Activated T-helper 1 cell treated with anti-CD3 and anti-CD28 coated beads, Interleukin-2, amount 50 U/mL, for 16 hours (primary cell): ENCODE data around the gene RFT1.
A peak's percentile ranks its signal among the peaks of the same experiment; 100 is the strongest.
"Not testable (repeated sequence)": the region's sequence is repeated elsewhere in the genome, so short reads cannot be mapped to it uniquely, and the experiment has no call there.

ENCODE experiments used
- DNase-seq, 2 donors: peaks; one replicate each; pipeline ENCODE4 v3.0.0-alpha.2; 2020; ENCODE audit warnings: low read depth in 1 of 2, low spot score in 1 of 2

Gene RFT1

DNA sequence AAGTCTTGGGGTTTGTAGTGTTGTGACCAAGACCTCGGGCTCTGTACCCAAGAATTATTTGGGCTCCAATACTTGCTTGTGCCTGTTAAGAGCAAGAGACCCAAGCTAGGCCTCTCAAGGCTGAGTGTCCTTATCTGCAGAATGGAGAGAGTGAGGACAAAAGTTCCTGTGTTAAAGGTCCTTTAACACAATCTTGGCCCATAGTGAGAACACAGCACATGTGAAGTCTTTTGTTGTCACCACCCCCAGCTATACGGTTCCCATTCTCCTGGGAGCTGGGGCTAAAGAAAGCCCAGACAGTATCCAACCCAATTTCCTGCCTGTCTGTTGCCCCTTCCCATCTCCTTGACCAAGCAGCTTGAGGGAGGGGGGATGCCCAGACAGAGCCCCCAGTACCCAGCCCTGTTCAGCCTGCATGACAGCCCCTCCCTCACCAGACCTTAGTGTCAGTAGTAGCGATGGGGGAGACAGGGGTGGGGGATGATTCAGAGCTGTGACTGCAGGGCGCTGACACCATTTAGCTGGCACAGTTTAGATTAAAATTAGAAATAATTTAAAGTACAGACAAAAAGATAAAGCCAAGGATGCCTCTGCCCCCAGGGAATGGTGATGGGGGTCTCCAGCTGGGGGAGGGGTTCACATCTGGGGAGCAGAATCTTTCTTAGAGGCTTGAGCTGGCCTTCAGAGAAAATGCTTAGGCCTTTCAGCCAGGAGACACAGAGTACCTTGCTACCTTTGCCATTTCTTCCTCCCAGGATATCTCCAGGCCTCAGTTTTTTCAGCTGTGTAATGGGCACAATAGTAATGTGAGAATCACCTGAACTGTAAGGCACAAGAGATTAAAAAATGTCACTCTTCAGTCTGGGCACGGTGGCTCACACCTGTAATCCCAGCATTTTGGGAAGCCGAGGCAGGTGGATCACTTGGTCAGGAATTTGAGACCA is 33.5 kb upstream of the RFT1 start:
- DNase-seq, result no peak

DNA sequence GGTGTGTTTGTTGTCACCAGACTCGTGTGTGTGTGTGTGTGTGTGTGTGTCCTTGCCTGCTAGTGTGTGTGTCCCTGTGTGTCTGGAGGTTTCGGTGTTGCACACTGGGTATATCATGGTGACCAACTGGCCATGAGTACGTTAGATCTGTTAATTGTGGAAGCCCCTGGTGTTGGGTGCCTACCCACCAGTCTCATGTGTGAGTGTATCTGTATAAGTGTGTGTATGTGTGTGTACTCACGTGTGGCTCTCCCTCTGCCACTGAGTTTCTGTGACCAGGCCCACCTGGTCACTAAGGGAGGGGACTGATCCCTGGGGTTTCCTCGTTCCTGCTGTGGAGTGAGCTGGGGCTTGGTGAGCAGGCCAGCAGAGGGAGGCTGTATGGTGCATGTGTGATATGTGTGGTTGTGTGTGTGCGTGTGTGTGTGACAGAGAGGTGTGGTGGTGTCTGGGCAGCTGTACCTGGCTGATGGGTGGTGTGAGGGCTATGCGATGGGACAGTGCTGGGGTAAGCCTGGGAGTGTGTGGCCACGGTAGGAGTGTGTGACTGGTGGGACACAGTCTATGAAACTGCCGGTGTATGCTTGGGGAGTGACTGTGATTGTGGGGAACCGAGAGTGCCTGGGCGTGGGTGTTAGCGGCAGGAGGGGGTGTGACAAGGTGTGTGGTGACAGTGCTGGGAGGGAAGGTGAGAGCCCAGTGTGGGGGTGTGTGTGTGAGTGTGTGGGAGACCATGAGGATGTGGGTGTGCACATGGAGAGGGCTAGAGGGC is 32.6 kb upstream of the RFT1 start:
- peak in 1 of 2 donors; percentile 17 for DNase-seq

DNA sequence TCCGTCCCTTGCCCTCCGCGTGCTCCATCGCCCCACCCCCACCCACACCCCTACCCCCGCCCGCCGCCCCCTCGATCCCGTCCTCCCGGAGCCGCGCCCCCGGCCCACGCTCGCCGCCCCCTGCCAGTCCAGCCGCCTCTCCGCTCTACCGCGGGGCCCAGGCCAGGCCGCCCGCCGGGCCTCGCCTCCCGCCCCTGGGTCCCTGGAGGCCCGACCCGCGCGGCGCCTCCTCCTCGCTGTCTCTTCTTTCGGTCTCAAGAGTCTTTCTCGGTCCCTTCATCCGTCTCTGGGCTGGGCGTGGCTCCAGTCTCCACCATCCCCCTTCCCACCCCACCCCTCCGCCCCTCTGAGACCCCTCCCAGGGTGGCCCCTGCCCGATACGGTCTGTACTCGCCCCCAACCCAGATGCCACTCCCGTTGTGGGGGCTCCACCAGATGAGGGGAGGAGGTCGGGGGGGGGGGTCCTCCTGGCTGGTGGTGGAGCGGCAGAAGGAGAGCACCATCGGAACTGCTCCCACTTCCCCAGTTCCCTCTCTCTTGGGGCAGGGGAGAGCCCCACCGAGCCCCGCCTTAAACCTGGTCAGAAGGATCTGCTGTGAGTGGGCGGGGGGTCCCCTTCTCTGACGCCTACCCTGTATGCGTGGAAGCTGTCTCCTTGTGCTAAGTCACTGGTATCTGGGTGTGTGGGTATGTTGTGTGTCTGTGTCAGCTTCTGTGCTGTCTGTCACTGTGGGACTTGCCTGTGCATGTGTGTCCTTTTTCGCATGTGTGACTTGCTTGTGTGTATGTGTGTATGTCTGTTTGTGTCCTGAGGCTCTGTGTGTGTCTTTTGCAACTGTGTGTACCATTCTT is 31.8 kb upstream of the RFT1 start:
- peak in 1 of 2 donors; percentile 24 for DNase-seq

DNA sequence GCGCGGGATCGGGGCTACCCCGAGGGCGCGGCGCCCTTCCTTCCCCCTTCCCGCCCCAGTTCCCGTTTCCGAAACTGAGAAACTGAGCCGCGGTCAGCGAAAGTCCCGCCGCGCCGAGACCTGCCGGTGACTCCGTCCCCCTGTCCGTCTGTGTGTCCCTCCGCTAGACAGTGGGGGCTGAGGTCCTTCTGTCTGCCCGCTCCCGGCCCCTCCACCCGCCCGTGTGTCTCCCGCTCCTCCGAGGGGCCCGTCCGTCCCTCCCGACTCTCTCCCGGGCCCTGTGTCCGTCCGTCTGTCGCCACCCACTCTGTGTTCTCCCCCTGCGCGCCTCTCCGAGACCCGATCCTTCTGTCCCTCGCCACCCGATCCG is 31.2 kb upstream of the RFT1 start:
- DNase-seq, result no peak

DNA sequence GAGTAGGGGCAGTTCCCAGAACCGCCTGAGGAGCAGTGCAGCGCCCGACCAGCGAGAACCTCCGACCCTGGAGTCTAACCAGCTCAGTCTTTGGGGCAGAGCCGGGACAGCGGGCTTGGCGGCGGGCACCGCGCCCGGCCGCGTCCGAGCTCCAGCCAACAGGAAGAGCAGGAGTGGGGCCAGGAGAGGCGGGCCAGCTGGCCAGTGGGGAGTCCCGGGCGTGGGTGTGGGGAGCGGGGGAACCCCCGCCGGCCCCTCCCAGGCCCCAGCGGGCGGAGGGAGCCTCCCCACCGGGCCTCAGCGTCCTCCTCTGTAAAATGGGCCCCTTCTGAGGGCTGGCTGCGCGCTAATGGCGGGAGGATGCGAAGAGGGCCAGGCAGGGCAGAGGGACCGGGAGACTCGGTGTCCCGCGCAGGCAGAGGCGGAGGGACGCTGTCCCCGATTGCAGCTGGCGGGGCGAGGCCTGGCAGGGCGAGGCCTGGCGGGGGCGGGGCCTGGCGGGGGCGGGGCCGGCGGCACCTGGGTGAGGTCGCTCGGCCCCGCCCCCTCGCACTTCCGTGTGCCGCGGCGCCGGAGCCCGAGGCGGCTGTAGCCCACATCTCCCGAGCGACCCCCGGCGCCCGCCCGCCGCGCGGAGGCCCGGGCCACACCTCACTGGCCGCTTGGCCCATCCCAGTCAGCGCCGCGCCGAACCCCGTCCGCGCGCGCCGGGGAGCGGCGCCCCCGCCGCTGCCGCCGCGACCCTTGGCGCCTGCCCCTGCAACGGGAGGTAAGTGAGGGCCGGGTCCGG is 30.6 kb upstream of the RFT1 start, which contains the start of gene PRKCD:
Gene PRKCD, plus strand, starts transcription at position 550 of the 790 bp plus-strand sequence. CDS start 17,214 bp downstream, outside the sequence.
- peak; percentile 60 to 66 for DNase-seq

DNA sequence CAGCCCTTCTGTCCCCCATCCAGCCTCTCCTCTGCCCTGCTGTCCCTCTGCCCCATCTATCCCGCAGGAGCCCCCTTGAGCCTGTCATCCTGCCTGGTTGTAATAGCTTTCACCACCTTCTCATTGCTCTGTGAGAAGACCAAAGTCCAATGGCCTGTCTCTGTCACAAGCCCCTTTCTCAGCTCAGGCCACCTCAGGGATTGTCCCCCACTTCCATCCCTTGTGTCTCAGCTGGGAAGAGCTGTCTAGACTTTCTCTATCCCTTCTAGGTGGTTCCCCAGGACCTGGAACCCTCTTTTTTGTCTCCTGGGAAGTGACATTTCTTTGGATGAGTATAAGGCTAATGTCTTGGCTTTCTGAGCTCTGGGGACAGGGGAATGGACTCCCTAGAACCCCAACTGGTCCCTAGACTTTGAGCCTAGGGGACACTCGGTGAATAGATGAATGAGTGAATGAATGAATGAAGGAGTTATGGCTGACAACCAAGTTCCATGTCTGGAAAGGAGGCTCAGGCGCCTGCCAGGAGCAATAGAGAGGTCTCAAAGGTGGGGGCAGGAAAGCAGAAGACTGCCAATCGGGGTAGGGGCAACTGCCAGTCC is 29.9 kb upstream of the RFT1 start:
- DNase-seq, result no peak

DNA sequence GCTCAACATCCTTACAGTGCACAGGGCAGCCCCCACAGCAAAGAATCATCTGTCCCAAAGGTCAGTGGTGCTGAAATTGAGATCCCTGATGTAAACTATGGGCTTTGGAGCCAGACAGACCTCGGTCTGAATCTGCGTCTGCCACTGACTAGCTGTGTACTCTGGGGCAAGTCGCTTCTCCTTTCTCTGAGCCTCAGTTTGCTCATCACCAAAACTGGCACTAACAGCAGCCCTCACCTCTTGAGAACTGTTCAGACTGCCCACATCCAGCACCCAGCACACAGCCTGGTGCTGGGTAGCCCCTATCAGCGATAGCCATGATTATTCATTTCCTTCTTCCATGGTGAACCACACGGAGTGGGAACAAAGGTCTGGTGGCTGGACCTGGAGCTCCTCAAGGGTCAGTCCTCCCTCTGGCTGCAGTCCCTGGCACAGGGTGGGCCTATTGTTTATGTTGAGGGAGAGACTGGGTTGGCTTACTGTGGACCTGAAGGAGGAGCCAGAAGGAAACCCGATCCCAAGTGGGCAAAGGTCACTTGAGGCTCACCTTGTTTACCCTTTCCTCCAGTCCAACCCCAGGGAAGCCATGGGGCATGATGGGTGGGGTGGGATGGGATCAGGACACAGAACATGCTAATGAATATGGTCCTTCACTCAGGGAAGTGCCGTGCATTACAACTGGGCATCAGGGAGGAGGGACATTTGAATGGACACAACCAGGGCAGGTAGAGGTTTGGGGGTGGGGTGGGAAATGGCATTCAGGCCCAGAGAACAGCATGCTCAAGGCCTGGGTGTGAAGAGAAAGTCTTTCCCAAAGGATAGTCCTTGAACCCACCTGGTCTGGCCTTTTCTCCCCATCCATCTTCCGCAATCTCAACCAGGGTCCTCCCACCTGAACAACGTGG is 29.2 kb upstream of the RFT1 start:
- no peak for DNase-seq

DNA sequence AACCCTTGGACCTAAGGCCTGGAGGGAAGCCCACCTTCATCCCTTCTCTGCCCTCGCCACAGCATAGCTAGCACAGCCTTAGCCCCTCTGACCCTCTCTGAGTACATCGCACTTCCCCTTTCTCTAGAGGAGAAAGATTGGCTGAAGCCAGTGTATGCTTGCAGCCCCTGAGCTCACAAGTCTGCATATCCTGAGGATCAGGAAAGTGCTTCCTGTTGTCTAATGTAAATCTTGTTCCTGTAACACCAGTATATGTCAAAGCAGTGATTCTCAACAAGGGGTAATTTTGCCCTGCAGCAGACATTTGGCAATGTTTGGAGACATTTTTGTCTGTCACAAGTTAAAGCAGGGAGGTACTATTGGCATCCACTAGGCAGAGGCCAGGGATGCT is 28.5 kb upstream of the RFT1 start:
- DNase-seq, result no peak

DNA sequence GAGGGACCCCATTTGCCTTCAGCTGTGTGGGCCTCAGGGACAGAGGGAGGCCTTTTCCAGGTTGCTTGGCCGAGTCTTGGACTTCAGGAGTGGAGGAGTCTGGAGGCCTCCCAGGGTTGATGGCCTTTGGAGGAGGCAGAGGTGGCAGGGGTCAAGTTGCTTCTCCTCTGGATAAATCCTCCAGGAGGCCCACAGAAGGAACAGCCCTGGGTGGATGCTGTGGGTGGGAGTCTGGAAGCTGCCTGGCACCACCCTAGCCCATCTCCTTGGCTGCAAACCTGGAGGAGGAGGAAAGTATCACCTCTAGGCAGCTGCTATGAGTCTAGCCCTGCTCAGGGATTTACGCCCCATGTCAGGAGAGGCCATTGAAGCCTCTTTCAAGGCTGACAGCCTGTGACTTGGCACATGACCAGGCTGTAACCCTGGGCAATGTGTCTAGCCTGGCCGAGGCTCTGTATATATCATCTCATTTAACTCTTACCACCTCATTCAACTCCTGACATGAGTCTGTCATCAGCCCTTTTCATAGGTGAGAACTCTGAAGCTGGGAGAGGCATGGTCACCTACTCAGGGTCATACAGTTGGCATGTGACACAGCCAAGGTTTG is 27.8 kb upstream of the RFT1 start:
- no peak for DNase-seq

DNA sequence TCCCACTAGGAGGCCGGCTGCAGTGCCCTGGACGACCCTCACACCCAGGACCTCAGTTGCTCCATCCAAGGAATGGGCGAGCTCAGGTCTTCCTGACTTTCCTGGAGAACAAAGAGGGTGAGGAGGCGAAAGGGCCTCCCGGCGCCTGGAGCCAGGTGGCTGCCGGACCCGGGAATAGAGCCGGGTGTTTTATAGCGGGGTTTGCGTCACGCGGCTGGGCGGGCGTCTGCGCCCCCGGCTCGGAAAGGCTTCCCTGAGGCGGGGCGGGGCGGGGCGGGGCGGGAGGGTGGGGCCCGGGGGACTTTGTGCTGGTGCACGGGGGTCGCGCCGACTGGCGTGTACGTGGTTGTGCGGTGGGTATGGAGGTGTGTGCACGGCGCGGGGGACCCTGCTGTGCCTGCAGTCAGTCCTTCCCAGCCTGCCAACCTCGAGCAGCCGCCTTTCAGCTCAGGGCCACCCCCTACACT is 26.2 kb upstream of the RFT1 start:
- DNase-seq, result no peak

DNA sequence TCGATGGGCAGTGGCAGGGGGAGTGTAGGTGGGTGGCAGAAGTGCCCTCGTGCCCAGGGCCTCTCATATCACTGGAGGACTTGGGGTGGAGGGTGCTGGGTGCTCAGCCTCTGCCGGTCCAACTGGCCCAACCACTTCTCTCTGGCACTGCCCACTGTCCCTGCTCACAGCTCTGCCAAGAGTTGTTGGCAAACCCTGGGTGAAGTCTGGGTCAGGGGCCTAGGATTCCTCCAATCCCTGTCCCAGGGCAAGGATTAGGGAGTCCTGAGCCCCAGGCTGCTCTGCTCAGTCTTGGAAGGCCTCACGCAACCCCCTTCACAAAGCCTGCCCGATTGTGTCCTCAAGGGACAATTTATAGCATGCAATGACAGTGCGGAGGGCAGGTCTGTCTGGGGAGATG is 25.5 kb upstream of the RFT1 start:
- DNase-seq, result no peak

DNA sequence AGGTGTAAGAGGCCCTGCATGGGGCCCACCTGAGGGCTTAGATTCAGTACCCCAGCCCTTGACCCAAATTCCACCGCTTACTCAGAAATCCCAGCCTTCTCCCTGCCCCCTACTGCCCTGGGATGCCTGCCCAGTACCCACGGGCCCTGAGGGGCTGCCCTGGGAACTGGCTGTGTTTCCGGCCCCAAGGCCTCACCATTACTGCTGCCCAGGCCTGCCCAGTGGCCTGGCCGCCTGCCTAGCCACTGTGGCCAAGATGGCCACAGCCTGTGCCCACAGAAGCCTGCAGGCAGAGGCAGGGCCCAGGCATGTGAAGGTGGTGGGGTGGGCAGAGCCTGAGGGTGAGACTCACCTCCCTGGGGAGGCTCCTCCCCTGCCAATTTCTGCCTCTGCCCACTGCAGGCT is 24.6 kb upstream of the RFT1 start:
- no peak for DNase-seq

DNA sequence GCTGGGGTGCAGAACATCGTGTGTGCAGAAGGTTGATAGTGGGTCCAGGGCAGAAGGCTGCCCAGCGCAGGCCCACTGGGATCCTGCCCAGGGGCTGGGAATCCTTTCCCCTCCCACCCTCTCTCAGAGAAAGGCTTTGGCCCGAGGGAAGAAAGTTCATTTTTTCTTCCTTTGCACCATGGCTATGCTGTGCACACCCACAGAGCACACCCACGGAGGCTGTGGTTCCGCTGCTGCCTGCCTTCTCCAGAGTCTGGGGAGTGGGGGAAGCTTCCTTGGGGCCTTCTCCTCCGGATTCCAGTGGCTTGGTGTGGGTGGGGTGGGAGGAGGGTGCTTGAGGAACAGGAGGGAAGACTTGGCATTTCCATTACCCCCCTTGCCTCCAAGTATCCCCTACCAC is 23.7 kb upstream of the RFT1 start:
- no peak for DNase-seq

DNA sequence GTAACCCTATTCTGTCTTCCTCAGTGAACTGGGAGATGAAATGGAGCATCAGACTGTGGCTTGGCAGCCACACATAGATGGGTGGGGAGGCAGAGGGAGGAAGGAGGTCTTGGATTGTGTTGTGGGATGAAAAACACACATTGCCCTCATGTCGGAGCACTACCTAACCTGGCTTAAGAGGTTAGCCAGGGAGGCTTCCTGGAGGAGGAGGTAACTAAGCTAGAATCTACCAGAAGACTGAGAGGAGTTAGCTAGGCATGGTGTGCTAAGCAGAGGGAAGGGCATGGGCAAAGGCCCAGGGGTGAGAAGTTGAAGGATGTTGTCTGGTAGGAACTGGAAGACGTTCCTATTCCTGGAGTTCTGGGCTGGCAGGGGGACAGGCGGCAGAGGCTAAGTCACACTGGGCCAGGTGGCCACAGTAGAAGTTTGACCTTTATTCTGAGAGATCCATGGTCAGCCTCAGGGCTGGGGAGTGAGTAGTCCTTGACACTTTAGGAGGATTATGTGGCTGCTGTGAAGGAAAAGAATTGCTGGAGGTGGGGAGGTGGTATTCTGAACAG is 23.1 kb upstream of the RFT1 start:
- DNase-seq, result no peak

DNA sequence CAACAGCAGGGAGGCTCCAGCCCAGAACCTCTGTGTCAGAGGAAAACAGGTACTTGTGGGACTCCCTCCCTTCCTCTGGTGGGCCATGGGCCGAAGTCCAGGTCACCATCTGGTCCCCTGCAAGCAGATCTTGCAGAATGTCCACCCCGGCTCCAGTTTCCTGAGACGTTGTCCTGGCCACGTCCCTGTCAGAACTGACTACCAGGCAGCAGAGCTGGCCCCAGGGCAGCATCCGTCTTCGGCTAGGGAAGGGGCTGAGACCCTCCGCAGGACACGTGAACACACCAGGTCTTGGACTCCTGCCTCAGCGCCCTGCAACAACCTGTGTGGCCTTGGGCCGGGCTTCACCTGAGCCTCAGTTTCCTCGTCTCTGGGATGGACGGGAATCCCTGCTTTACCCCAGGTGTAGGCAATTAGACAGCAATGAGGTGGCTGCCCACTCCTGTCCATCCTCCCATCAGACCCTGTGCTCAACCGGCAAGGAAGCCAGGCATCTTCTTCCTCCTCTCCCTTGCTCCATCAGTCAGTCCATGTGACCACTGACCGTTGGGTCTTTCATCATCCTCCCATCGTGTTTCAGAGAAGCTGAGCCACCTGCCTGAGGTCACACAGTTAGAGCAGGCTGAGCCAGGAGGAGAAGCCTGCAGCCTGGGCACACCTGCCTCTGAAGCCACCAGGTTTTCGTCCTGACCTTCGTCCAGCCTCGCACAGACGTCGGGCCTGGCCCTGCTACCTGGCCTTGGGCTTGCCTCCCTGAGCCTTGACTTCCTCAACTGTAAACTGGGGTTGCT is 21.8 kb upstream of the RFT1 start:
- DNase-seq, result no peak

DNA sequence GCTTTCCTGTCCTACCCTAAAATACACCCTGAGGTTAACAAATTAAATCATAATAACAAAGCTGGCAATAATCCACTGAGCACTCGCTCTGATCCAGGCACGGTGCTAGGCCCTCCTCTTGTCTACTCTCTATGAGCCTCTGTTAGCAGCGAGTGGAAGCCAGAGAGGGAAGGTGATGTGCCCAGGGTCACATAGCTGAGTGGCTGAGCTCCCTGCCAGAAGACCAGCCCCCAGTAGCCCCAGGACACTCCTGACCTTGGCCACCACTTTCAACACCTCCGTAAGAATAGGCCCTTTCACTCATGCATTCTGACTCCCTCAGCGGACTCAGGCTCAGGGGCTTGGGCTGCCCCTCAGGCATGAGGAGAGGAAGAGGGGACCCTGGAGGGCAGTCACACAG is 21.2 kb upstream of the RFT1 start:
- no peak for DNase-seq

DNA sequence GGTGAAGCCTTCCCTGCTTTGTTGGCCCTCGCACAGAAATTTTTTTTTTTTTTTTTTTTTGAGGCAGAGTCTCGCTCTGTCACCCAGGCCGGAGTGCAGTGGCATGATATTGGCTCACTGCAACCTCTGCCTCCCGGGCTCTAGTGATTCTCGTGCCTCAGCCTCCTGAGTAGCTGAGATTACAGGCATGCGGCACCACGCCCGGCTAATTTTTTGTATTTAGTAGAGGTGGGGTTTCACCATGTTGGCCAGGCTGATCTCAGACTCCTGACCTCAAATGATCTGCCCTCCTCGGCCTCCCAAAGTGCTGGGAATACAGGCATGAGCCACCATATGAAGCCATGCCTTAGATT is 20.8 kb upstream of the RFT1 start:
- DNase-seq, result not testable (repeated sequence)
